Prostate gland (tissue), 2 donors: ENCODE results near the gene PTPRS.

Experiments
- POLR2A ChIP-seq: fragments of 450-650 bp; IDR thresholded peaks from one replicate; pipeline ENCODE4 v1.6.1; 2016; ENCODE audit warnings: antibody characterized with exemption, mild to moderate bottlenecking
- TF ChIP-seq, protein P1 (sequence below), 4 experiments: fragments of 200-600 bp in 2 of 4; fragments of 450-650 bp in 2 of 4; sonication (generic) in 2 of 4; IDR thresholded peaks; 1 replicate in 3 of 4; 2 replicates in 1 of 4; pipeline ENCODE4 v1.5.1; 2016 to 2019; ENCODE audit warnings: antibody characterized with exemption in 4 of 4, mild to moderate bottlenecking in 2 of 4, moderate library complexity in 2 of 4

DNA sequence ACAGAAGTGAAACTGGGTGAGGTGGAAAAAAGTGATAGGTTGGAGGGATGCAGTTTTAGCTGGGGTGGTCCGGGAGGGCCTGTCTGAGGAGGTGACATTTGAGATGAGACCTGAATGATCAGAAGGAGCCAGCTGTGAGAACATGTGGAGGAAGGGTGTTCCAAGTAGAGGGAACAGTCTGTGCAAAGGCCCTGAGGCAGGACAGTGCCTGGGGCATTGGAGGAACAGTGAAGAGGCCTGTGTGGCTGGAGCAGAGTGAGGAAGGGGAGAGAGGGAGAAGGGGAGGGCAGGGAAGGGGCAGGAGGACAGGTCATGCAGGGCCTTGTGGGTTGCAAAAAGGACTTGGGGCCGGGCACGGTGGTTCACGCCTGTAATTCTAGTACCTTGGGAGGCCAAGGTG, 36.3 kb upstream of the PTPRS start:
- TF ChIP-seq, protein P1, sequence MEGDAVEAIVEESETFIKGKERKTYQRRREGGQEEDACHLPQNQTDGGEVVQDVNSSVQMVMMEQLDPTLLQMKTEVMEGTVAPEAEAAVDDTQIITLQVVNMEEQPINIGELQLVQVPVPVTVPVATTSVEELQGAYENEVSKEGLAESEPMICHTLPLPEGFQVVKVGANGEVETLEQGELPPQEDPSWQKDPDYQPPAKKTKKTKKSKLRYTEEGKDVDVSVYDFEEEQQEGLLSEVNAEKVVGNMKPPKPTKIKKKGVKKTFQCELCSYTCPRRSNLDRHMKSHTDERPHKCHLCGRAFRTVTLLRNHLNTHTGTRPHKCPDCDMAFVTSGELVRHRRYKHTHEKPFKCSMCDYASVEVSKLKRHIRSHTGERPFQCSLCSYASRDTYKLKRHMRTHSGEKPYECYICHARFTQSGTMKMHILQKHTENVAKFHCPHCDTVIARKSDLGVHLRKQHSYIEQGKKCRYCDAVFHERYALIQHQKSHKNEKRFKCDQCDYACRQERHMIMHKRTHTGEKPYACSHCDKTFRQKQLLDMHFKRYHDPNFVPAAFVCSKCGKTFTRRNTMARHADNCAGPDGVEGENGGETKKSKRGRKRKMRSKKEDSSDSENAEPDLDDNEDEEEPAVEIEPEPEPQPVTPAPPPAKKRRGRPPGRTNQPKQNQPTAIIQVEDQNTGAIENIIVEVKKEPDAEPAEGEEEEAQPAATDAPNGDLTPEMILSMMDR (IDR thresholded peaks at IDR 0.05), result no peak
- no peak for TF ChIP-seq POLR2A
